Measurements from ENCODE around the gene TIAM2.

DNA sequence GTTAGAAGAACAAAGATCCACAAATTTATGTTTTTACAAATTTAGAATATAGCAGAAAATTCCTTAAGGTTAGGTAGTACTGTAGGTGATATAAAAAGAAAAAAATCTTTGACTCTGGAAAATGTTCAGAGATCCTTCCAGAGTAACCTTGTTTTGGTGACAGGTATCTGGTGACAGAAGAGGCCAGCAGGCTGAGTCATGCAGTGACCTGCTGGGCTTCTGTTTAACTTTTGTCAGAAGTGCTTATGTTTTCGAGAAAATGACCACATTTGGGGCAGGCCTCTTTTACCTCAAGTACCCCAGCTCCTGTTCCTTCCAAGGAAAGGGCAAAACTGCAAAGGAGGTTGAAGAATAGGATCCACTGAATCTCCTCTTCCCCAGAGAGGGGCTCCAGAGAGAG is 258.2 kb downstream of the TIAM2 start:
- TF ChIP-seq, protein P1, sequence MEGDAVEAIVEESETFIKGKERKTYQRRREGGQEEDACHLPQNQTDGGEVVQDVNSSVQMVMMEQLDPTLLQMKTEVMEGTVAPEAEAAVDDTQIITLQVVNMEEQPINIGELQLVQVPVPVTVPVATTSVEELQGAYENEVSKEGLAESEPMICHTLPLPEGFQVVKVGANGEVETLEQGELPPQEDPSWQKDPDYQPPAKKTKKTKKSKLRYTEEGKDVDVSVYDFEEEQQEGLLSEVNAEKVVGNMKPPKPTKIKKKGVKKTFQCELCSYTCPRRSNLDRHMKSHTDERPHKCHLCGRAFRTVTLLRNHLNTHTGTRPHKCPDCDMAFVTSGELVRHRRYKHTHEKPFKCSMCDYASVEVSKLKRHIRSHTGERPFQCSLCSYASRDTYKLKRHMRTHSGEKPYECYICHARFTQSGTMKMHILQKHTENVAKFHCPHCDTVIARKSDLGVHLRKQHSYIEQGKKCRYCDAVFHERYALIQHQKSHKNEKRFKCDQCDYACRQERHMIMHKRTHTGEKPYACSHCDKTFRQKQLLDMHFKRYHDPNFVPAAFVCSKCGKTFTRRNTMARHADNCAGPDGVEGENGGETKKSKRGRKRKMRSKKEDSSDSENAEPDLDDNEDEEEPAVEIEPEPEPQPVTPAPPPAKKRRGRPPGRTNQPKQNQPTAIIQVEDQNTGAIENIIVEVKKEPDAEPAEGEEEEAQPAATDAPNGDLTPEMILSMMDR (conservative IDR thresholded peaks at IDR 0.05; ENCODE audit: low read length), result no peak
- TF ChIP-seq EZH2phosphoT487 (IDR thresholded peaks at IDR 0.05; ENCODE audit: borderline replicate concordance, low read depth, low read length), result no peak
